ENCODE data around the gene HEYL. TPM values are rescaled to one million over a fixed set of nuclear protein-coding genes. Genes with fewer than 3 reads are reported as not detected.

The HEYL gene
- total RNA-seq, 6 experiments from 2014 or later: 0.98 to 2.6 (median 1.6) TPM

DNA sequence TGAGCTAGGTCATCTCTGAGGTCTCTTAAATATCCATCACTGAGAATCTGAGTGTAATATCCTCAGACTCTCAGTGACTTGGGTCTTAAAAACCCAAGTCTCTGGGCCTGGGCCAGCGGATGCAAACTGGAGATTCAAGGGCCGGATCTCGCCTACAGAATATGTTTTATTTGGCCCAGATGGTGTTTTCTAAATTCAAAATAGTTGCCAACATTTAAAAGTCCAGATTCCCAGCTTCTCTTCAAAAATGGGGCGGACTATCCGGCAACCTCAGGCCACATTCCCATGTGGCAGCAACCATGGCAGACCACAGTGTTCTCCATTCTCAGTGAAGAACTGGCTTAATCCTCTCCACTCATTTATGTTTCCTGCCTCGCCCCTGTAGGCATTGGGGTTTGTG, 12.7 kb upstream of the HEYL start:
- no peak overlapping the region for H3K4me3 ChIP-seq
- WGBS (ENCODE audit: insufficient coverage, low coverage, low lambda C conversion rate, missing lambda C conversion rate): 67% methylated on average over 6 of the region's 6 CpGs
- ATAC-seq (no peak), DNase-seq (no peak)
- H3K9me3 ChIP-seq: no peaks in the 10 kb centered on the region
- no peak overlapping the region for H3K27ac ChIP-seq
- no peak for TF ChIP-seq POLR2A (IDR thresholded peaks at IDR 0.05)
- TF ChIP-seq, protein P1, sequence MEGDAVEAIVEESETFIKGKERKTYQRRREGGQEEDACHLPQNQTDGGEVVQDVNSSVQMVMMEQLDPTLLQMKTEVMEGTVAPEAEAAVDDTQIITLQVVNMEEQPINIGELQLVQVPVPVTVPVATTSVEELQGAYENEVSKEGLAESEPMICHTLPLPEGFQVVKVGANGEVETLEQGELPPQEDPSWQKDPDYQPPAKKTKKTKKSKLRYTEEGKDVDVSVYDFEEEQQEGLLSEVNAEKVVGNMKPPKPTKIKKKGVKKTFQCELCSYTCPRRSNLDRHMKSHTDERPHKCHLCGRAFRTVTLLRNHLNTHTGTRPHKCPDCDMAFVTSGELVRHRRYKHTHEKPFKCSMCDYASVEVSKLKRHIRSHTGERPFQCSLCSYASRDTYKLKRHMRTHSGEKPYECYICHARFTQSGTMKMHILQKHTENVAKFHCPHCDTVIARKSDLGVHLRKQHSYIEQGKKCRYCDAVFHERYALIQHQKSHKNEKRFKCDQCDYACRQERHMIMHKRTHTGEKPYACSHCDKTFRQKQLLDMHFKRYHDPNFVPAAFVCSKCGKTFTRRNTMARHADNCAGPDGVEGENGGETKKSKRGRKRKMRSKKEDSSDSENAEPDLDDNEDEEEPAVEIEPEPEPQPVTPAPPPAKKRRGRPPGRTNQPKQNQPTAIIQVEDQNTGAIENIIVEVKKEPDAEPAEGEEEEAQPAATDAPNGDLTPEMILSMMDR (IDR thresholded peaks at IDR 0.05): no peak
- intact Hi-C loops (cut with DNase I): loop anchor here (10.0 kb wide), 1 partner anchor 47 kb away; no protein-coding TSS in a partner anchor
- no peaks in the 10 kb centered on the region for H3K36me3 ChIP-seq
- no peaks in the 10 kb centered on the region for H3K4me1 ChIP-seq
- no peaks in the 10 kb centered on the region for H3K27me3 ChIP-seq

DNA sequence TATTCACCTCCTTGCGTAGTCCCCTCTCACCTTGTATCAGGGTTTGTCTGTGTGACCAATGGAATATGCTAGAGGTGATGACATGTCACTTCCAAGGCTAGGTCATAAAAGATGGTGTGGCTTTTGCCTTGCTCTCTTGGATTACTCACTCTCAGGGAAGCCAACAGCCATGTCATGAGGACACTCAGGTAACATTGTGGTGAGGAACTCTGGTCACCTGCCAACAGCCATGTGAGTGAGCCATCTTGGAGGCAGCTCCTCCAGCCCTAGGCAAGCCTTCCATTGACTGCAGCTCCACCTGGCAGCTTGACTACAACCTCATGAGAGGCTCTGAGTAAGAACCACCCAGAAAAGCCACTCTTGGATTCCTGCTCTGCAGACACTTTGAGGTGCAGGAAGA, 11.0 kb upstream of the HEYL start:
- WGBS (ENCODE audit: insufficient coverage, low coverage, low lambda C conversion rate, missing lambda C conversion rate): no CpG with 5 or more reads among the region's 1 CpG

DNA sequence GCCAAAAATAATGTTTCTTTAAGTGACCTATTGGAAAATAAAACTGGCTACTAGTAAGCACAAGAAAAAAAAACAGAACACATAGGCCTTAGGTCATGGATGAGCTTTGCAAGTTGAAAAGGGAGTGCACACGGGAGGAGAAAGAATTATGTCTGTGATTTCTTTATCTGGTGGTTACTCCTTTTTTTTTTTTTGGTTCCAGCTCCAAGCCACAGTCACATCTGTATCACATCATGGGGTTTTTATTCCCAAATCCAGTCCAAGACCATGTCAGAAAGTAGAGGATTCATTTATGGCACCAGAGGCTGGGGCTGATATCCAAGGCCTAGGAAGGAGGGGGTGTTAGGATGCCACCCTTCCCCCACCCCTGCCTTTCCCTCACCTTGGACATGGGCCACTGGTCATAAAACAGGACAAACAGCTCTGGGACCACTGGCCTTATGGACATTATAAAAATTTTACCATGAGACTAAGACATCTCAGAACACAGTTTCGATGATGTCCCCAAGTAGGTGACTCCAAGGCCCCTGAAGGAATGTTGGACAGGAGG, 10.3 kb upstream of the HEYL start:
- Histone ChIP-seq H3K27me3 (no peaks in the 10 kb centered on the region), H3K27ac (no peak overlapping the region), H3K9me3 (no peaks in the 10 kb centered on the region), H3K4me3 (no peak overlapping the region), H3K36me3 (no peaks in the 10 kb centered on the region), H3K4me1 (no peaks in the 10 kb centered on the region)
- 67% methylated on average over 1 of the region's 2 CpGs for WGBS (ENCODE audit: insufficient coverage, low coverage, low lambda C conversion rate, missing lambda C conversion rate)
- ATAC-seq: no peak
- TF ChIP-seq, protein P1 (IDR thresholded peaks at IDR 0.05): no peak
- TF ChIP-seq POLR2A (IDR thresholded peaks at IDR 0.05): no peak
- intact Hi-C loops (cut with DNase I): loop anchor here (10.0 kb wide), 1 partner anchor 45 kb away; no protein-coding TSS in a partner anchor
- no peak for DNase-seq

More for the DNA sequence above, 11.0 kb upstream of the HEYL start:
- DNase-seq (no peak), ATAC-seq (no peak)
- Histone ChIP-seq H3K4me1 (no peaks in the 10 kb centered on the region), H3K4me3 (no peak overlapping the region), H3K27ac (no peak overlapping the region), H3K36me3 (no peaks in the 10 kb centered on the region), H3K9me3 (no peaks in the 10 kb centered on the region), H3K27me3 (no peaks in the 10 kb centered on the region)
- TF ChIP-seq, protein P1 (IDR thresholded peaks at IDR 0.05): no peak
- TF ChIP-seq POLR2A (IDR thresholded peaks at IDR 0.05): no peak
- intact Hi-C loops (cut with DNase I): loop anchor here (10.0 kb wide), 1 partner anchor 46 kb away; no protein-coding TSS in a partner anchor

DNA sequence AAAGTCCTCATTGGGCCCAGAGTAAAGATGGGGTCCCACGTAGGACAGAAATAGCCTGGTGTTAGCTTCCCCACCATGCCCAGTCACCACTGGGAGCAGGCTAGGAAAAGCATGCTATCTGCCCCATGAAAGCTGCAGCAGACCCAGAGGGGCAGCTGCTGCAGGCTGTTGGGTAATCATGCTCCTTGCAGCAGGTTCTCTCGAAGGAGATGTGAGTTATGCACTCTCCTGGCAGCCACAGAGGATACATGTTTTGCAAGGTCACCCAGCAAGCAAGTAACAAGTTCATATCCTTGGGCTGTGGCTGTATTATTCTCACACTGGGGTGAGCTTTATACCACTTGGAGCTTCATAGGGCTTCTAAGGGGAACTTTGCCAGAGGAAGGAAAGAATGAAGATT, 9.1 kb upstream of the HEYL start:
- Histone ChIP-seq H3K4me1 (no peaks in the 10 kb centered on the region), H3K36me3 (no peaks in the 10 kb centered on the region), H3K27ac (no peak overlapping the region), H3K4me3 (no peak overlapping the region), H3K9me3 (no peaks in the 10 kb centered on the region), H3K27me3 (no peaks in the 10 kb centered on the region)
- 60% methylated on average over 1 of the region's 2 CpGs for WGBS (ENCODE audit: insufficient coverage, low coverage, low lambda C conversion rate, missing lambda C conversion rate)
- intact Hi-C loops (cut with DNase I): no loop called here
- TF ChIP-seq, protein P1 (IDR thresholded peaks at IDR 0.05): no peak
- no peak for TF ChIP-seq POLR2A (IDR thresholded peaks at IDR 0.05)
- no peak for ATAC-seq
- DNase-seq: no peak
